HT-29 (cell line): ENCODE results near the gene STK38. TPM values are rescaled to one million over a fixed set of nuclear protein-coding genes. Genes with fewer than 3 reads are reported as not detected.

Experiments
- DNase-seq: peaks from one replicate; pipeline ENCODE4 v3.0.0-alpha.2; 2015; ENCODE audit warnings: low spot score
- total RNA-seq: library from RNA; depleted of rRNA; stranded (reverse); fragments of >200 nt; shearing (Covaris generic); gene quantifications from 2 replicates; pipeline ENCODE4 v1.2.3, GENCODE V29; 2014

Gene STK38
- total RNA-seq, 1 experiment from 2014 or later: 6.5 TPM

GRCh38 chr6:36523451-36523850 lies 23.8 kb downstream of the STK38 start:
- DNase-seq: no peak

- DNase-seq: no peak
These were observed 27.9 kb downstream of the STK38 start for GRCh38 chr6:36519352-36519751.

- no peak for DNase-seq
These were observed 29.9 kb downstream of the STK38 start for GRCh38 chr6:36517408-36517807.

GRCh38 chr6:36516988-36517387 lies 30.3 kb downstream of the STK38 start:
- DNase-seq: no peak

GRCh38 chr6:36516559-36516958 lies 30.7 kb downstream of the STK38 start:
- DNase-seq: no peak

GRCh38 chr6:36515844-36516243 lies 31.4 kb downstream of the STK38 start:
- no peak for DNase-seq

GRCh38 chr6:36514554-36515456 lies 32.5 kb downstream of the STK38 start:
- DNase-seq: no peak

GRCh38 chr6:36510365-36510764 lies 36.9 kb downstream of the STK38 start:
- no peak for DNase-seq

- no peak for DNase-seq
These were observed 38.7 kb downstream of the STK38 start for GRCh38 chr6:36508532-36508931.

GRCh38 chr6:36506611-36507010 lies 40.7 kb downstream of the STK38 start:
- DNase-seq: no peak

- DNase-seq: no peak
These were observed 41.3 kb downstream of the STK38 start for GRCh38 chr6:36505744-36506534.

- DNase-seq: no peak
These were observed 42.3 kb downstream of the STK38 start for GRCh38 chr6:36504982-36505381.

- DNase-seq: no peak
These were observed 43.1 kb downstream of the STK38 start for GRCh38 chr6:36504181-36504580.

- DNase-seq: no peak
These were observed 45.6 kb downstream of the STK38 start for GRCh38 chr6:36501686-36502085.

- no peak for DNase-seq
These were observed 47.4 kb downstream of the STK38 start for GRCh38 chr6:36499918-36500317.

GRCh38 chr6:36495086-36495485 lies 52.2 kb downstream of the STK38 start:
- DNase-seq: no peak

GRCh38 chr6:36493859-36494258 lies 53.4 kb downstream of the STK38 start:
- no peak for DNase-seq

GRCh38 chr6:36493319-36493718 lies 54.0 kb downstream of the STK38 start:
- no peak for DNase-seq

GRCh38 chr6:36492621-36493020 lies 54.7 kb downstream of the STK38 start:
- no peak for DNase-seq

- no peak for DNase-seq
These were observed 55.2 kb downstream of the STK38 start for GRCh38 chr6:36492092-36492491.

GRCh38 chr6:36491378-36491965 lies 55.8 kb downstream of the STK38 start:
- no peak for DNase-seq

GRCh38 chr6:36489426-36489825 lies 57.9 kb downstream of the STK38 start:
- no peak for DNase-seq
